ENCODE measurements around the gene P3R3URF.

The P3R3URF gene

GRCh38 chr1:46218443-46218842, 42.2 kb upstream of the P3R3URF start:
- no peak overlapping the region for H3K4me3 ChIP-seq (ENCODE audit: low read depth, low read length)
- DNase-seq (ENCODE audit: low read depth), result no peak
- TF ChIP-seq CTCF (IDR thresholded peaks at IDR 0.05; ENCODE audit: control insufficient read depth, extremely low read depth, insufficient read depth), result no peak

GRCh38 chr1:46215504-46215903, 39.2 kb upstream of the P3R3URF start:
- TF ChIP-seq CTCF (IDR thresholded peaks at IDR 0.05; ENCODE audit: control insufficient read depth, extremely low read depth, insufficient read depth), result no peak
- no peak for DNase-seq (ENCODE audit: low read depth)
- H3K4me3 ChIP-seq (ENCODE audit: low read depth, low read length), result no peak overlapping the region

- TF ChIP-seq CTCF (IDR thresholded peaks at IDR 0.05; ENCODE audit: control insufficient read depth, extremely low read depth, insufficient read depth), result no peak
- no peak for DNase-seq (ENCODE audit: low read depth)
Observed at GRCh38 chr1:46211051-46211450, 34.8 kb upstream of the P3R3URF start.

GRCh38 chr1:46210561-46210960, 34.3 kb upstream of the P3R3URF start:
- TF ChIP-seq CTCF (IDR thresholded peaks at IDR 0.05; ENCODE audit: control insufficient read depth, extremely low read depth, insufficient read depth), result no peak
- no peak for DNase-seq (ENCODE audit: low read depth)
- no peak overlapping the region for H3K4me3 ChIP-seq (ENCODE audit: low read depth, low read length)

More at GRCh38 chr1:46211051-46211450, 34.8 kb upstream of the P3R3URF start:
- H3K4me3 ChIP-seq (ENCODE audit: low read depth, low read length), result no peak overlapping the region

GRCh38 chr1:46206399-46206798, 30.1 kb upstream of the P3R3URF start:
- DNase-seq (ENCODE audit: low read depth), result no peak
- no peak for TF ChIP-seq CTCF (IDR thresholded peaks at IDR 0.05; ENCODE audit: control insufficient read depth, extremely low read depth, insufficient read depth)
- H3K4me3 ChIP-seq (ENCODE audit: low read depth, low read length), result no peak overlapping the region

- TF ChIP-seq CTCF (IDR thresholded peaks at IDR 0.05; ENCODE audit: control insufficient read depth, extremely low read depth, insufficient read depth), result no peak
- DNase-seq (ENCODE audit: low read depth), result no peak
- H3K4me3 ChIP-seq (ENCODE audit: low read depth, low read length), result no peak overlapping the region
Observed at GRCh38 chr1:46205791-46206190, 29.5 kb upstream of the P3R3URF start.

- no peak overlapping the region for H3K4me3 ChIP-seq (ENCODE audit: low read depth, low read length)
- no peak for DNase-seq (ENCODE audit: low read depth)
- no peak for TF ChIP-seq CTCF (IDR thresholded peaks at IDR 0.05; ENCODE audit: control insufficient read depth, extremely low read depth, insufficient read depth)
Observed at GRCh38 chr1:46205141-46205540, 28.9 kb upstream of the P3R3URF start.

Data from LNCaP clone FGC (cell line).